Ecto neural progenitor cell (in vitro differentiated cells): ENCODE data around the gene ZNHIT1.

Experiments used
- DNase-seq: peaks from one replicate; pipeline ENCODE4 v3.0.0-alpha.2; 2018; ENCODE audit warnings: low spot score

The ZNHIT1 gene

GRCh38 chr7:101217388-101218235 lies at the start of gene ZNHIT1, which contains the start of gene PLOD3:
TSS of gene ZNHIT1 (plus strand) at chr7:101218165. CDS start at chr7:101218196, 31 bp downstream.
TSS of gene PLOD3 (minus strand) at chr7:101217581. CDS start at chr7:101217274, 307 bp downstream.
- DNase-seq: peak; percentile 95

DNA sequence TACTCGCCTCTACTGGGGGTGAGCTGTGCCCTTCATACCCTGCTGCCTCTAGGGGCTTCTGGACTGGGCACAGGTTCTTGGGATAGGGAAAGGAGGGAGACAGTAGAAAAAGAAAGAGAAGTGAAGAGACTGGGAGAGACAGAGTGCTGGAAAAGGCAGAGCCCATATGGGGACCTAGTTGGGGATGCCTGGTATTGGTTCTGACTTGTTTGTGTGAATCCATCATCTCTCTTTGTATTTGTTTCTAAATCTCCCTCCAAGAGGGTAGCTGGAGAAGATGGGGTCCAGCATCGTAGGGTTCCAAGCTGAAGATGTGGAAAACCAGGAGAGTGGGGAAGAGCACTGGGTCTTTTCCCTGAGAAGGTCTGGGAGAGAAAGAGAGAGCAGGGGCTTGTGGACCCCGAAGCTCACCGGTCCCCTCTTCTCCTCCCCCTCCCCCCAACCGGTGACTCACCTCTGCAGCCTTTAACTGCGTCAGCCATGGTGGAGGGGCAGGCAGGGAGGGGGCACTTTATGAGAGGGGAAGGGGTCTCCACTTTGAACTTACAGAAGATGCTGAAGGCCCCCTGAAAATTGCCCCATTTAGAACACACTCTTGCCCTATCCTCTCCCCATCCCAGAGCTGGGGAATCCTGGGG lies 49.4 kb upstream of the ZNHIT1 start:
- DNase-seq: no peak

GRCh38 chr7:101169110-101169837 lies 48.7 kb upstream of the ZNHIT1 start:
- DNase-seq: no peak

- DNase-seq: peak; percentile 90
Measured at GRCh38 chr7:101169838-101170551, 48.0 kb upstream of the ZNHIT1 start.

GRCh38 chr7:101170617-101171441 lies 47.1 kb upstream of the ZNHIT1 start:
- no peak for DNase-seq

- DNase-seq: no peak
Measured at GRCh38 chr7:101171442-101171837, 46.5 kb upstream of the ZNHIT1 start.

DNA sequence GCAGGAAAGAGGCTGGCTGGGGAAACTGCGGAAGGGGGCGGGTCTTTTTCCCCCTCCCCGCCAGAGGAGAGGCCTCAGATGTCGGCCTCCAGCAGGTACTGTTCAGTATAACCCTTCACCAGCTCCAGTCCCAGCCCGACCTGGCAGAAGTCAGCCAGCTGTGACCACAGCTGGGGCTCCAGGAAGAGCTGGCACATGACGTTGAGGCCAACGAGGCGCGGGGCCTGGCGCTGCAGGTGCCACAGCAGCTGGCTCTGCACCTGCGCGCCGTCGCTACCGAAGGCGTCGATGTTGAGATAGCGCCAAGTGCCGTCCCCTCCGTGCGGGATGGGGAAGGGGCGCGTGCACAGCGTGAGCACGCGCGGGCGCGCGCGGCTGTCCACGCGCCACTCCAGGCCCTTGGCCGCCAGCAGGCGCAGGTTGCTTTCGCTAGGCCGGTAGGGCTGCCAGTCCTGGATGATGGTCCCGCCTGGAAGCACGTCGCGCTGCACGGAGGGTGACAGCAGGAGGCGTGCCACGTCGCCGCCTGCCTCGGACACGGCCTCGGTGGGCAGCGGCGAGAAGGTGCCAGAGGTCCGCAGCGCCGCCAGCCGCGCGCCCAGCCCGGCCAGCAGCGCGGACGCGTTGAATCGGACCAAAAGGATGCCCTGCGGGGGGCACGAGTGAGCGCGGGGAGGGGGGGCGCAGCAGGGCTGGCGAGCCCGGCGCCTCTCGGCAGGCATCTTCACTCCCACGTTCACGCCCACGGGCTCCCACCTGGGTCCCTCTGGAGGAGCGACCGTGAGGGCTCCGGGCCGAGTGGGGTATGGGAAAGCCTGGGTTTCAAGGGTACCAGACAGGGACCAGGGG lies 45.7 kb upstream of the ZNHIT1 start:
- peak; percentile 55 for DNase-seq

- no peak for DNase-seq
Measured at GRCh38 chr7:101172854-101173751, 44.9 kb upstream of the ZNHIT1 start.

DNA sequence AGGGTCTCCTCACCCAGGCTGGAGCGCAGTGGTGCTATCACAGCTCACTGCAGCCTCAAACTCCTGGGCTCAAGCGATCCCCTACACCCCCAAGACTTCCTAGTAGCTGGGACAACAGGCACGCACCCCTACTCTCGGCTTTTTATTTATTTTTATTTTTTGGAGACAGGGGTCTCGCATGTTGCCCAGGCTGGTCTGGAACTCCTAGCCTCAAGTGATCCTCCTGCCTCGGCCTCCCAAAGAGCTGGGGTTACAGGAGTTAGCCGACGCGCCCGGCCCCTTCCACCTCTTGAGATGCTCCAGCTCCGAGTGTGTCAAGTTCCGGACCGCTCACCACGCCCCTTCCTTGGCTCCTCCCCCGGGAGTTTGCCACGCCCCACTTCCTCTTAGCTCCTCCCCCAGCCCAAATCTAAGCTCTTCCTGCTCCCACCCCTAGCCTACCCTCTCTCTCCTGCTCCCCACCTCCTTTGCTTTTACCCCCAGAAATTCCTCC lies 44.2 kb upstream of the ZNHIT1 start:
- peak; percentile 80 for DNase-seq

DNA sequence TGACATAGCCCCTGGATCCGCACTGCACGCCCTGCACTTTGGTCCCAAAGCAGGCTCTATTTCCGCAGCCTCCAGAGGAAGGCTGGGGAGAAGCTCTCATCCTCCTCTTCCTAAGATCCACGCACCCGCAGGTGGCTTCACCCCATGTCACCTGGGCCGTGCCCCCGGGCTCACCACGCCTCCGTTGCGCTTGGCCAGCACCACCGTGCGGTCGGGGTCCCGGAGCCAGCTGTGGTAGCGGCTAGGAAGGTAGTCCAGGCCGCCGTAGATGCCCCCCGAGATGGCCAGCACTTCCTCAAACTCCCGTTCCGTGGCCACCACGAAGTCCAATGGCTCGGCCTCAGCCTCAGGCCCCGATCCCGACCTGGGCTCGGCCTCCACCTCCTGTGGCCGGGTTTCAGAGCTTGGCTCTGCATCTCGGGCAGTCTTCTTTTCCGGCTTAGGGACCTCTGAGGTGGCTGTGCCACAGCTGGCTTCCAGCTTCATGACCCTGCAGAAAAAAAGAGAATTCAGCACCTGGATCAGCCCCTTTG lies 43.6 kb upstream of the ZNHIT1 start:
- DNase-seq: peak; percentile 56

DNA sequence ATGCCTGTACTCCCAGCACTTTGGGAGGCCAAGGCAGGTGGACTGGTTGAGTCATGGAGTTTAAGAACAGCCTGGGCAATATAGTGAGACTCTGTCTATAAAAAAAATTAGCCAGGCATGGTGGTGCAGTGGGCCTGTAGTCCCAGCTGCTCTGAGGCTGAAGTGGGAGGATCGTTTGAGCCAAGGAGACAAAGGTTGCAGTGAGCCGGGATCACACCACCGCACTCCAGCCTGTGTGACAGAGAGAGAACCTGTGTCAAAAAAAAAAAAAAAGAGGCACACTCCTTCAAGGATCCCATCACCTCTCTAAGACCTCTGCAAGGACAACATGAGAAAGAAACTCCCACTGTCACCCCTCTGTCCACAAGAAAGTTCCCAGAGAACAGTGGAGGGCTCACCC lies 42.3 kb upstream of the ZNHIT1 start:
- no peak for DNase-seq

DNA sequence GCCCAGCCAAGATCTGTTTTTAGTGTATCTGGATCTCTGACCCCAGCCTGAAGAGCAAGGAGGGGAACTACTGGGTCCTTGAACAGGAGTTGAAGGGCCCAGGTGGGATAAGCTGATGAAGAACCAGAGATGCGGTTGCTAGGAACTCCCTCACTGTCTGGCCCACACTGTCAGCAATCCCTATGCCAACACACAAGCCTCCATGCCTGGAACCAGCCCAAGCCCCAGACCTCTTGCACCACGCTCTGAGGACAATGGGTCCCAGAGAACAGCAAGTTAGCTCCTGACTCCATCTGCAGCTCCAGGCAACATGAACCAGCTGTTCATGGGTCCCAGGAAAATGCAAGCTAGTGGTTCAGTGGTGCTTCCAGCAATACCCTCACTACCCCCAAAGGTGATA lies 40.3 kb upstream of the ZNHIT1 start:
- no peak for DNase-seq

GRCh38 chr7:101179117-101179516 lies 38.8 kb upstream of the ZNHIT1 start:
- DNase-seq: no peak

DNA sequence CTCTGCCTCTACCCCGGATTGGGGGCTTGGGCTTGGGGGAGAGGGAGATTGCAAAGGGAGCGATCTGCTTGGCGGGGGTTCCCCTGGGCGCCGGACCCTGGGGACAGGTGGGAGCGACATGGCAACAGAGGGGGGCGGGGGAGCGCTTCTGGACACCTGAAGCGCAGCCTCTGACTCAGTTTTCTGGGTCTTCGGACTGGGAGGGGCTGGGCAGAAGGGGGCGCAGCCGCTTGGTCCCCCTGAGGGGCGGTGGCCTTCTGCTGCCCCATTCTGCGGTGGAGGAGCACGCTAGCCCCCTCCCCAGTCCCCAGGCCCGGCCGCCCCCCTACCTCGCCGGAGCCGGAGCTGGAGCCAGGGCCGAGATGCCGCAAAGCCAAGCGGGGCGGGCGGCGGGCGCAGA lies 38.3 kb upstream of the ZNHIT1 start:
- no peak for DNase-seq

- DNase-seq: no peak
Measured at GRCh38 chr7:101180130-101180755, 37.7 kb upstream of the ZNHIT1 start, which contains the start of gene NAT16. TSS of gene NAT16 (minus strand) at chr7:101180293. CDS start at chr7:101174807, 5,486 bp downstream.

GRCh38 chr7:101185258-101185839 lies 32.6 kb upstream of the ZNHIT1 start:
- DNase-seq: no peak

GRCh38 chr7:101186194-101186593 lies 31.8 kb upstream of the ZNHIT1 start:
- DNase-seq: no peak
